Left ventricle myocardium superior (tissue), 1 donor: ENCODE data around the gene OCA2. TPM values are rescaled to one million over a fixed set of nuclear protein-coding genes. Genes with fewer than 3 reads are reported as not detected.
"Not testable (repeated sequence)": the region's sequence is repeated elsewhere in the genome, so short reads cannot be mapped to it uniquely, and the experiment has no call there.

ENCODE experiments used
- ATAC-seq: fragments of 200-7000 bp; cut with Tn5 transposase; one replicate; pipeline ENCODE4 v1.9.1; 2020; ENCODE audit warnings: mild to moderate bottlenecking, moderate library complexity
- DNase-seq: peaks from one replicate; pipeline ENCODE4 v3.0.0-alpha.2; 2020
- intact Hi-C: fragments of 100-400 bp; cut with micrococcal nuclease; formaldehyde crosslinking; loops from one replicate; pipeline ENCODE4 v1.11.0; 2022
- total RNA-seq: library from RNA; stranded (reverse); fragmentation: NEBNext Ultra II Directional; extraction: Animal tissue kit (Norgen Biotek cat#: 25700); gene quantifications from one replicate; pipeline ENCODE4 v1.2.1, GENCODE V29; 2021
- donor health status: DM: no; HTN: yes; CAD: no; lungs with severe emphysema.

The OCA2 gene
- total RNA-seq, 1 donor from 2014 or later, result 0.15 TPM

DNA sequence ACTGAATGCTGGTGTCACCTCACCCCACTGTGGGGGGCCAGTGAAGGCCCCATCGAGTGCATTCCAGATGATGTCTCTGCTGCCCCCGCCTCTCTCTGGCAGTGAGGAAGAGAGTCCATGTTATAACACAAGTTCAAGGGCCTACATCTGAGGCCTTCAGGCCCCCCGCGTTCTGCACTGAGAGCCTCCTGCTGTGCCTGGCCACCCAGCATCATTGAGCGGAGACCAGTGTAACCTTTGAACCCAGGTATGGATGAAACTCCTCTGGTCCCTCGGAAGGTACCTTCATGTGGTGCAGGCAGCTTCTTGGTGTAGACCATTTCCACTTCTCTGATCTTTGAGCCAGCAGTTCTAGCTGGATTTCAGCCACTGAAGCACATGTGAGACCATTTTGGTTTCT is 324.9 kb downstream of the OCA2 start:
- intact Hi-C loops, result no loop called here
- DNase-seq (no peak), ATAC-seq (no peak)

DNA sequence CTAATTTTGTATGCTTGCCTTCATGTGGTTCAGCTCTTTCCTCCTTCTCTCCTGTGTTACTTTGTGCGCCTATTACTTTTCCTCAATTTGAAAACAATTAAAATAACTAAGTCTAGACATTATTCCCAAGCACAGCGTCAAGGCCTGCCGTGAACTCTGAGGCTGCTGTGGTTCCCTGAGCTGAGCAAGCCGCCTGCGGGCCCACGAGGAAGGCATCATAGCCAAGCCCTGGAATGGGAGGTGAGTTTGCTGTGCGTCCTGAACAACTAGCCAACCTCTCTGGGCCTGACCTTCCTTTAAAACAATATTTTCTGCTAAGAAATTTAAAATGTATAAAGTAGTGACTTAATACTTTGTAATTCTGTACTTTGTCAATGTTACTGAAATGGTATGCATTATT is 327.2 kb downstream of the OCA2 start:
- intact Hi-C loops, result no loop called here
- ATAC-seq (no peak), DNase-seq (no peak)

DNA sequence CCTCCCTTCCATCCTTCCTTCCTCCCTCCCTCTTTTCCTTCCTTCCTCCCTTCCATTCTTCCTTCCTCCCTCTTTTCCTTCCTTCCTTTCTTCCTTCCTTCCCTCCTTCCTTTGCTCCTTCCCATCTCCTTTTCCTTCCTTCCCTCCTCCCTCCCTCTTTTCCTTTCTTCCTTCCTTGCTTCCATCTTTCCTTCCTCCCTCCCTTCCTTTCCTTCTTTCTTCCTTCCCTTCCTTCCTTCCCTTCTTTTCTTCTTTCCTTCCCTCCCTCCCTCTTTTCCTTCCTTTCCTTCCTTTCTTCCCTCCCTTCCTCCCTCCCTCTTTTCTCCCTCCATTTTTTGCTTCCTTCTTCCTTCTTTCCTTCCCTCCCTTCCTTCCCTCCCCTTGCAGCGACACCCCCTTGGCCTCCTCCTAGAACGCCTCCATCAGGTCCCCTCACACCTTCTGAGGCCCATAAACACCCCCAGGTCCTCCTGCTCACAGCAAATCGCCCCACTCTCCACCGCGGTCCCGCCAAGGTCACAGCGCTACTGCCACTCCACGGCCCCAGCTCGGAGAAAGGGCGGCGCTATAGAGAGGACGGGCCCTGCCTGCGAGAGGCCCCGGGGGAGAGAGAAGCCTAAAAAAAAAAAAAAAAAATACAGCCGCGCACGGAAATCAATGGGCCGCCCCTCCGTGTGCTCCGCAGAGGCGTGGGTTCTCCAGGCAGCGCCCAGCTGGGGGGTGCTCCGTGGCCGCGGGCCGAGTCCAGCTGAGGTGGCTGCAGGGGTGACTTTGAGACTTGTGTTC is 328.2 kb downstream of the OCA2 start:
- intact Hi-C loops, result no loop called here
- no peak for DNase-seq
- no peak for ATAC-seq

DNA sequence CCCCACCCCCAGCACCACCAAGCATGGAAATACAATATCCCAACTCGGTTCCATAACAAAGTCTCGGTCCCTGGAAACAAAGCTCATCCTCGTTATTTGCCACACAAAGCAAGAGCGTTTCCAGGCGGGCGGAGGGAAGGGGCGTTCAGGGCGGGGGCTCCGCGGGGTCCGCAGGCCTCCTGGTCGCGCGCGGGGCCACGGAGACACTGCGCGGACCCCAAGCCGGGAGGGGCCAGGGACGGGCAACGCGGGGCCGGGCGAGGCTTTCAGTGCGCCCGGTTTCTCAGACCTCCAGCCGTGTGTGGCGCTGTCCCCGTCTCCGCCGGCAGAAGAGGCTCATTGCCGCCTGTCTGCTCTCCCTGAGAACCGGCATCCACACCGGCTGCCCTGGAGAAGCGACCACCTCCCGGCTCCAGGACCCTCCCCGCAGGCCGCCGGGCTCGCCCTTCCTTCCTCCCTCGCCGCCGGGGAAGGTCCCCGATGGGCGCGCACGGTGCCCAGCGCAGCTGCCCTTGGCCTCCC is 329.0 kb downstream of the OCA2 start:
- intact Hi-C loops, result no loop called here
- DNase-seq (no peak), ATAC-seq (no peak)

DNA sequence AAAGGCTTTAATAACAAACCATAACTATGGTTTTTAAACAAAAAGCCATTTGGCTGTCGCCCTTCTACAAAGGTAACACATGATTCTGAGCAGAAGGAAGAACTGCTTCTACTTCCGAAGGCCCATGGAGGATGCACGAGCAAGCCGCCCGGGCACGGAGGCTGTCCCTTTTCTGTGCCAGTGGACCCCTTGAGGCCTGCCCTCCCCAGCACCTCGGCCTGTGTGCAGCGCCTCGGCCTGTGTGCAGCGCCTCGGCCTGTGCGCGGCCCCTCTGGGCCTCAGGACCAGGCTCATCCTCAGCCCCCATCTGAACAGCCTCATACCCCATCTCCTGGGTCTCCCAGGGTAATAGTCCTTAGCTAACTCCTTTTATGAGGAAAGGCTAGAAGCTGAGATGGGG is 329.5 kb downstream of the OCA2 start:
- DNase-seq, result no peak
- intact Hi-C loops, result no loop called here
- no peak for ATAC-seq

DNA sequence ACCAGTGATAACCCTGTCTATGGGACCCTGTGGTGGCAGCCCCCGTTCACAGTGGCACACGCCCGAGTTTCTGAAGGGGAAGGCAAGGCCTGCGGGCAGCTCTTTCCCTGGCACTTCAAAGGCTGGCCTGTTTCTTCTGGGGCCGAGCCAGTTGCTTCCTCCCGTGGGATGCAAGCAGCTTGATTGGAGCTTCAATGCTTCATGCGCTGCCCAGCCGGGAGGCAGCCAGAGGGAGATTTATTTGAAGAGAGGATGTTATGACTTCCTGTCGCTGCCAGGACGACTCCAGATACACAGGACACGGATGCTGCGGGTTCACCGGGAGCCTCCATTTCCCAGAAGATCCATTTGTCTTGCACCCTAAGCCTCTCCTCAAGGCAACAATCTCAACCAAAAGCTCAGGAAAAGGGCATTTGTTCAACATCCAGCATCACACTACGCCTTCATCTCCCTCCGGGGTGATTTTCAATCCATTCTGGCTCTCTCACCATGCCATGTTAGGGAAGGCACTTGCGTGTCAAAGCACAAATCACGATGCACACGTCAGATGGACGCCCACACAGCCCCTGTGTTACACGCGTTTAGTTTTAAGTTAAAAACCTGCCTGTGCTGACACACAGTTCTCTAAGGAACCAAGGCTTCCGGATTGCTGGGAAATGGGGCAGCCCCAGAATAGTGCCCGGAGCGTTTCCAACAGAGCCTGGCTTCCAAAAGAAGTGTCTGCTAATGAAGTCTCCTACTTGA is 330.2 kb downstream of the OCA2 start:
- ATAC-seq, result no peak
- intact Hi-C loops, result no loop called here

DNA sequence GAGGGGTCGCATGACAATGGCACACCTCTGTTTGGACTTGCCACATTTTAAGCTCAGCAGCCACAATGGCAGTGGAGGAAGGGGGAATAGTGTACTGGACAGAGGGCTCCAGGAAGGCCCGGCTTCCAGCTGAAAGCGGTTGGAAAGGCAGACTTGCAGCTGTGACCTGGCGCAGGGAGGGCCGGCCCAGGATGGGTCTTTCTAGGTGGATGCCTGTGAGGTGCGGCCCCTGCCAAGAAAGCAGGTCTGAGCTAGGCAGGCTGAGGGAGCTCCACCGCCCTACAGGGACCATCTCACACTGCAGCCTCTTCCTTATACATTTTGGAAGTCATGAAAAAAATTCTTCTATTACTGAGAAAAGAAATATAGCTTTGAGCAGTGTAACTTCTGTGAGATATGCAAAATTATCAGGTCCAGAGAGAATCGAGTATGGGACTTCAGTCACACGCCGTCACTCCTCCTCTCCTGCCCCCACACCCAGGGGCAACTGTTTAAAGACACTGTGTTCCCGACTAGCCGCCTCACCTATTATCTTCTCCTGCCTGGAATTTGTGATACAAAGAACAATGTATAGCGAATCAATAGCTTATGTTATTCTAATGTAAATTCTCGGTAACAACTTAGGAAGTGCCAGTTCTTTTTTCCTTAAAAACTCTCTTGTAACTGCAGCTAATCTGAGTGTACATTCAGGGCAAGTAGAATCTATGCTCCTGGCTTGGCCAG is 331.0 kb downstream of the OCA2 start:
- DNase-seq, result no peak
- intact Hi-C loops, result no loop called here
- no peak for ATAC-seq

More for the DNA sequence above, 330.2 kb downstream of the OCA2 start:
- DNase-seq, result no peak

DNA sequence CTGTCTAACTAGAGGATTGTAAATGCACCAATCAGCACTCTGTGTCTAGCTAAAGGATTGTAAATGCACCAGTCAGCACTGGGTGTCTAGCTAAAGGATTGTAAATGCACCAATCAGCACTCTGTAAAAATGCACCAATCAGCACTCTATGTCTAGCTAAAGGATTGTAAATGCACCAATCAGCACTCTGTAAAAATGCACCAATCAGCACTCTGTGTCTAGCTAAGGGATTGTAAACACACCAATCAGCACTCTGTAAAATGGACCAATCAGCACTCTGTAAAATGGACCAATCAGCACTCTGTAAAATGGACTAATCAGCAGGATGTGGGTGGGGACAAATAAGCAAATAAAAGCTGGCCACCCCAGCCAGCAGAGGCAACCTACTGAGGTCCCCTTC is 331.7 kb downstream of the OCA2 start:
- DNase-seq, ATAC-seq, intact Hi-C loops: not testable (repeated sequence)

DNA sequence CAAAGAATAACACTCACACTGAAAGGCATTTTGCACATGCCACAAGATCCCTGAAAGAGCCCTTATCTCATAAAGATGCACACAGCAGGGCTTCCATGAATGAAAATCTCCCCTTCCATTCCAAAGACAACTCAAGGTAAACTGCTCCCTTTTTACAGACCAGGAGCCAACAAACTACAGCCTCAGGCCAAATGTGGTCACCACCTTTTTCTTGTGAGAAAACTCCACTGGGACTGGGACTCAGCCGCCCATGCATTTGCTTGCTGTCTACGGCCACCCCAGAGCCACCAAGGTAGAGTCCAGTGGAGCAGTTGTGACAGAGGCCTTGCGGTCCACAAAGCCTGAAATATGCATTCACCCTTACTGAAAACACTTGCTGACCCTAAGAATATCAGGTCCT is 334.8 kb downstream of the OCA2 start:
- no peak for ATAC-seq
- intact Hi-C loops, result no loop called here
- no peak for DNase-seq

DNA sequence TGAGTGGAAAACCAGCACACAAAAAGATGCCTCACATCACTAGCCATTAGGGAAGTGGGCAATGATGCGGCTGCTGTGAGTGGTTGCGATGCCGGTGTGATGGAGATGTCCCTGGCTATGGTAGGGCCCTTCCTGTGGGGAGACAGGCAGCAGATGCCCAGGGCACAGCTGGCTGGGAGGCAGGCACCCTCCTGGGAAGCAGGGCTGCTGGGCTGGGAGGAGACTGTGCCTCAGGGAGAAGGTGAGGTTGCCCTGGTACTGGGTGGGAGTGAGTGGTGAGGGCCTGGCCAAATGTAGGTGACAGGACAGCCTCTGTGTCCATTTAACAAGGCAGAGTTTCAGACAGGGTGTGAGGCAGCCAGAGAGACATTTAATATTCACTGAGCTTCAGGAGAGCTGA is 335.6 kb downstream of the OCA2 start:
- ATAC-seq, result no peak
- DNase-seq, result no peak
- intact Hi-C loops, result no loop called here

DNA sequence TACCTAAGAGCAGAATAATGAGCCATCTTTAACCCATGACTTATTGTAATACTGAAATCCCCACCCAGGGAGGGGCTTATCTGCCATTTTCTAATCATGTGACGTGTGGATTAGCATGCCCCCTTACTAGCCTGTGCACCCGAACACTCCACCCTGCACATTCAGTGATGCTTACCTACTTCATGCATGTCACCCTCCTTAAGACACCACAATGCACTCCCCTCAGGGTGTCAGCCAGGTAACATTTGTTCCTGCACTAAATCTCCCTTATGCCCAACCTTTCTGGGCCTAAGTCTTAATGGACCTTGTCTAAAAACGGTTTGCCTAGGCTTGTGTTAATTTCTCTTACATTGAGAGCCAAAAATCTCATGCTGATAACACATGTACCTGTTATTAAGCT is 336.6 kb downstream of the OCA2 start:
- ATAC-seq, result no peak
- intact Hi-C loops, result no loop called here
- no peak for DNase-seq

DNA sequence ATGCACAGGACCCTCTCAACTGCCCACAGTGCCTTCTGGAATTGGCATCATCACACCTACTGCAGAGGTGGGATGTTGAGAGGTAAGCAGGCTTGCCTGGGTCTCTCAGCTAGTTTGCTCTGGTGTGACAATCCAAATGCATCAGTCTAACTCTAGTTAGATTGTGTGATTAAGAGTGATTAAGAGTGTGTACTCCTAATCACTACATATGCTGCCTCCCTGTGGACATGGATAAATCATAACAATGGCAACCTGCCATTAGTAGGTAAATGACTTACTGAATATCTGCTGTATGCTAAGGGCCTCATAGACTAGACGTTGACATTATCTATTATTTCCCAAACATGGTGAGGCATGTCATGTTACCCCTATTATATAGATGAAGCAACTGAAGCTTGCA is 342.1 kb downstream of the OCA2 start:
- no peak for ATAC-seq

DNA sequence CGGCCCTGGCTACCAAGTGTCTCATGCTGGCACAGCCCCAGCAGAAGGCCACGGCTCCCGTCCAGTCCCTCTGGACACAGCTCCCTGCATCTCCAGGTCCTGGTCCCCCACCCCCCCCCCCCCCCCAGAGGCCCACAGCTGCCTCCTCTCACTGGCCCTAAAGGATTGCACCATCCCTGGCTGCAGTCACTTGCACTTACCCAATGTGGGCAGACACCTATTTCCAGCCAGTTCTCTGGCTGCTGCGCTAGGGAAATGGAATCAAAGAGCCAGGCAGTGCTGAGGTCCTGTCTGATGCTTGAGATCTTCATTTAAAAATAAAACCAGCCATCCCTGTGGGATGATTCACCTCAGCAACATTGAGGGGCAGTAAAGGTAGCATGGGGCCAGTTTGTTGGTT is 346.4 kb downstream of the OCA2 start:
- intact Hi-C loops, result no loop called here
- ATAC-seq (no peak), DNase-seq (no peak)

More for the DNA sequence above, 342.1 kb downstream of the OCA2 start:
- DNase-seq, result no peak
- intact Hi-C loops, result no loop called here

DNA sequence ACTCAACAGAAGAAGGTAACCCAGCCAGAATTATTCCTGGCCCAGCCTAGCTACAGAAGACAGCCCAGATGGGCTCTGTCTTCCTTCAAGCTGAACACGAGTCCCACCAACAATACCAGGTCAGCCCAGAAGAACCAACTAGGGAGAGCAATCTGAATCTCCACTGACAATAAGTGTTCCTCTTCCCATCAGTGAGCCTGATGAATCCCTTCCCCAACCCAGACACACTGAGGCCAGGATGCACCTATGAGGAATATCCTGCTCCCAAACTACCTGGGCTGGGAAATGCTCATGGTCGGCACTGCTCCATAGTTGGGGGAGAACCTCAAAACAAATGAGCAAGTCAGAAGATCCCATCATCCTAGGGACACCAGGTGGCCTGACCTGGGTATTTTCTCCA is 351.1 kb downstream of the OCA2 start:
- intact Hi-C loops, result no loop called here
- ATAC-seq, result no peak
- DNase-seq, result no peak

DNA sequence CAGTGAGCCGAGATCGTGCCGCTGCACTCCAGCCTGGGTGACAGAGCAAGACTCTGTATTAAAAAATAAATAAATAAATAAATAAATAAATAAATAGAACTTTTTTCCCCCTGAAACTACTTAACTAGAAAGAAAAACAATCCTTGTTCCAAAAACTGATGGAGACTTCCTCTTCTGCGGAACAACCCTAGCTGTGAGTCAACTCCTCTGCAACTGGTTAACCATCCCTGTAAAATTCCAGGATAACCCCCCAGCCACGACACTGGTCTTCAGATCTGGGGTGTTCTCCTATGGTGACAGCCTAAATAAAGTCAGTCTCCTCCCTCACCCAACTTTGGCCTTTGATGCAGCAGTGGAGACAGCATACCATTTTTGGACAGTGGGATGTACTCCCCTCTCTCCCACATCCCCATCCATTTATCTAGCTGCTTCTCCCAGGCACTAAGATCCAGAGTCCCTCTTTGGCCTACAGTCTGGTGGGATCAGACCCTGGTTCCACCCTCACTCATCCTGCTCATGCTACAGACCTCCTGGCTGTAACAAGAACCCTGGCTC is 352.6 kb downstream of the OCA2 start:
- no peak for ATAC-seq
- intact Hi-C loops, result no loop called here

DNA sequence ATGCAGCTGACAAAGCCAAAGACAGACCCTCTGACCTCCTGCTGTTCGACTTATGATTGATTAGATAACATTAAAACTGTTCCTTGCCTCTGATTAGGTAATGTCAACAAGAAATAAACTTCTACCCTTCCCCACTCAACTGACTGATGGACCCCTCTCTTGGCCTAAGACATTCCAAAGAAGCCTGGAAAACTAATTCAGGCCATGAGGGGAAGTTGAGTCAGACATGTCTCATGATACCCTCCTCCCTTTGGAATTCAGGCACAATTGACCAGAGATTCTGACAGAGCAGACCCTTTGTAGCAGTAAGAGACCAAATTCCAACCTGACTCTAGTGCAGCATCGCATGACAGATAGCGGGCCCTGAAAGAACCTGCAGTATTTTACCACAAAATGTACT is 354.5 kb downstream of the OCA2 start:
- intact Hi-C loops, result no loop called here
- DNase-seq, result no peak
- no peak for ATAC-seq

More for the DNA sequence above, 352.6 kb downstream of the OCA2 start:
- no peak for DNase-seq

DNA sequence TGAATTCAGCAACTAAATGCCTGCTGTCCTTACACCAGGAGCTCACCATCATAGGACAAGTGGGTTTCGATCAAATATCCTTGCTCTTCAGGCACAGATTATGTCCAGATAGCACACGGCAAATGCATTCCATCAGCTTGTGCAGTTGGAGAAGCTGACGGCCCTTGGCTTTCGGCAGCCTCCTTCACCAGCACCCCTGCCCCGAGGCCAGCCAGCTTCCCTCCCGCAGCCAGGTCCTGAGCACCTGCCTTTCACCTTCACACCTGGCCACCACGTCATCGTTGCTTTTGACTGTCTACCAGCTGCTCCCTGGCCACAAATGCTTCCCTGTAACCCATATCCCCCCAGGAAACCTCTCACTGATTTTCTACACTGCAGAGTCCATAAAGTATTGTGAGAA is 355.5 kb downstream of the OCA2 start:
- DNase-seq, result no peak
- intact Hi-C loops, result no loop called here
- no peak for ATAC-seq

DNA sequence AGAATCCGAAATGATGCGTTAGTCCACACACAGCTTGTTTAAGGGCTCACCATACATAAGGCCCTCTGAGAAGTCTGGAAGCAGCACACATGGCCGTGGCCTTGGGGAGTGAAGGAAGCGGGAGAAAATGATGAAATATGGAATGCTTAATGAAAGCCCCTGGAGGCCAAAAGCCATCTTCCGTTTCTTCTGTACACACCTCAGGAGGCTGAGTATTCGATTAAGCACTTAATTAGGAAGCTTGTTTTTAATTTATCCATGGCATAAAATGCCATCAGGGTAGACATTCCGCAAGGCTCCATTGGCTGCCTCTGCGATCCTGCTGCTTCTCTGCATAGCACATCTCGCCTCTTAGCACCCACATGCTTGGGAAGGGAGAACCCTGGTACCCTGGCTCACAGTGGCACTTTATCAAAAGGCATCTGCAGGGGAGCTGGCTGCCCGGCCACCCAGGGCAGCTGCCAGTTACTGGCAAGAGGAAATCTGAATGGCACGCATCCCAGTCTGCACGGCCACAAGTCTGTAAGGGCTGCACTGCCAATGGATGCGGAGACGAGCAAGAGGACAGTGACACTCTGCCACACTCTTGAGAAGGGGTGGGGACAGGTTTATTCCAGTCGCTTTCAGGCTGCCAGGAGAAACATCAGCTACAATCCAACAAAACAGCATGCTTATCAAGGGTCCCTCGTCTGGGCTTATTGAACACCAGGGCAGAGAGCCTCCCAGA is 356.2 kb downstream of the OCA2 start:
- ATAC-seq (peak; percentile 82), DNase-seq (peak; percentile 35)
- intact Hi-C loops, result no loop called here

DNA sequence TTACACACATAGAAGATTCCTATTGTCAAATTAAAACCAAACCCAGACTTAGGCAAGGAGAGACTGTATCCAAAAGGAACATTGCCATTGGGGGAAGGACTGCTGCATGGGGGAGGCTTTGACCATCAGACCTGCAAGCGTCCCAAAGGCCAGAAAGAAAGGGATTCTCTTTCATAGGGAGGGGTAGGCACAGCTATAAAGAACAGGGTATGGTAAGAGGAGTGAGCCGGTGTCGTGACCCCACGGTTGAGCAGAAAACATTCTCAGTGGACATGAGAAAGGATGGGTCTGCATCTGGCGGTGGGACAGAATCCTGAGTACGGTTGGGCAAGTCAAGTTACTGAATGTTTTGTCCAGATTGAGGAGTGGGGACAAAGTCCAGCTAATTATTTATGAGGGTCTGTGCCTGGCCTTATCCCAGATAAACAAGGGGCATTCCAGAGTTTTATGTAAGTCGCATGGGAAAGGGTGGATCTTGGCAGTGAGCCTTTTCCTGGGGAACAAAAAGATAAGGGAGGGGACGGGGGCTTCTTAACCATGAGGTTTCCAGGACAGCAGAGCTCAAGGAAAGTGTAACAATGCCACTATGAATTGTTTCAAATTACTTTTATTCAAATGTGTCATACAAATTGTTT is 357.8 kb downstream of the OCA2 start:
- ATAC-seq (no peak), DNase-seq (no peak)
- intact Hi-C loops, result no loop called here
